SK-N-SH treated with all-trans-retinoic acid at 6 μM for 48 hours (cell line): ENCODE measurements around the gene NDUFS3.

Source experiments
- ATAC-seq: fragments of 200-7000 bp; cut with Tn5 transposase; 3 replicates; pipeline ENCODE4 v1.9.1; 2020; ENCODE audit warnings: mild to moderate bottlenecking, moderate library complexity
- ARNTL ChIP-seq: fragments of 450-650 bp; formaldehyde crosslinking; IDR thresholded peaks from 2 replicates; pipeline ENCODE4 v1.5.0; 2020; ENCODE audit warnings: low read depth, mild to moderate bottlenecking, moderate library complexity, borderline replicate concordance
- CREB5 ChIP-seq: fragments of 250-450 bp; sonication (Bioruptor Pico); IDR thresholded peaks from 2 replicates; pipeline ENCODE4 v1.5.1; 2020; ENCODE audit warnings: low read depth, mild to moderate bottlenecking, moderate library complexity
- CSDC2 ChIP-seq: fragments of 250-450 bp; sonication (Bioruptor Pico); IDR thresholded peaks from 2 replicates; pipeline ENCODE4 v1.5.0; 2020; ENCODE audit warnings: mild to moderate bottlenecking, moderate library complexity
- CSRNP3 ChIP-seq: fragments of 250-450 bp; sonication (Bioruptor Pico); IDR thresholded peaks from 2 replicates; pipeline ENCODE4 v1.5.1; 2021; ENCODE audit warnings: mild to moderate bottlenecking, moderate library complexity
- ESRRG ChIP-seq: fragments of 250-450 bp; sonication (Bioruptor Pico); IDR thresholded peaks from 2 replicates; pipeline ENCODE4 v1.6.1; 2021; ENCODE audit warnings: mild to moderate bottlenecking
- GLIS3 ChIP-seq: fragments of 250-450 bp; sonication (Bioruptor Pico); IDR thresholded peaks from 2 replicates; pipeline ENCODE4 v1.5.0; 2020; ENCODE audit warnings: mild to moderate bottlenecking, moderate library complexity
- ISL1 ChIP-seq: fragments of 250-450 bp; sonication (Bioruptor Pico); IDR thresholded peaks from 2 replicates; pipeline ENCODE4 v2.1.2; 2022; ENCODE audit warnings: mild to moderate bottlenecking, moderate library complexity
- PATZ1 ChIP-seq: fragments of 250-450 bp; sonication (Bioruptor Pico); IDR thresholded peaks from 2 replicates; pipeline ENCODE4 v1.8.0; 2020; ENCODE audit warnings: mild to moderate bottlenecking, moderate library complexity, borderline replicate concordance
- POU6F1 ChIP-seq: fragments of 250-450 bp; sonication (Bioruptor Pico); IDR thresholded peaks from 2 replicates; pipeline ENCODE4 v1.8.0; 2021; ENCODE audit warnings: low read depth, mild to moderate bottlenecking, moderate library complexity, borderline replicate concordance
- PPARA ChIP-seq: fragments of 250-450 bp; sonication (Bioruptor Pico); IDR thresholded peaks from 2 replicates; pipeline ENCODE4 v1.5.0; 2020; ENCODE audit warnings: mild to moderate bottlenecking, borderline replicate concordance
- RARB ChIP-seq: fragments of 250-450 bp; sonication (Bioruptor Pico); IDR thresholded peaks from 2 replicates; pipeline ENCODE4 v1.8.0; 2021; ENCODE audit warnings: mild to moderate bottlenecking, moderate library complexity
- SNAI2 ChIP-seq: fragments of 250-450 bp; sonication (Bioruptor Pico); IDR thresholded peaks from 2 replicates; pipeline ENCODE4 v1.5.0; 2020; ENCODE audit warnings: mild to moderate bottlenecking, moderate library complexity
- TCF4 ChIP-seq: fragments of 250-450 bp; sonication (Bioruptor Pico); IDR thresholded peaks from 2 replicates; pipeline ENCODE4 v1.8.0; 2021; ENCODE audit warnings: mild to moderate bottlenecking, moderate library complexity, borderline replicate concordance
- TSHZ2 ChIP-seq: fragments of 250-450 bp; sonication (Bioruptor Pico); IDR thresholded peaks from 2 replicates; pipeline ENCODE4 v1.5.0; 2020; ENCODE audit warnings: mild to moderate bottlenecking, moderate library complexity
- ZC3H10 ChIP-seq: fragments of 250-450 bp; sonication (Bioruptor Pico); IDR thresholded peaks from 2 replicates; pipeline ENCODE4 v1.5.1; 2021; ENCODE audit warnings: mild to moderate bottlenecking, moderate library complexity
- ZFP3 ChIP-seq: fragments of 250-450 bp; sonication (Bioruptor Pico); IDR thresholded peaks from 2 replicates; pipeline ENCODE4 v1.5.0; 2020; ENCODE audit warnings: mild to moderate bottlenecking, moderate library complexity
- ZFP30 ChIP-seq: fragments of 450-650 bp; formaldehyde crosslinking; IDR thresholded peaks from 2 replicates; pipeline ENCODE4 v1.5.0; 2022; ENCODE audit warnings: mild to moderate bottlenecking, moderate library complexity
- ZNF565 ChIP-seq: fragments of 450-650 bp; formaldehyde crosslinking; conservative IDR thresholded peaks from 2 replicates; pipeline ENCODE4 v1.5.0; 2020; ENCODE audit warnings: low read depth, mild to moderate bottlenecking, moderate library complexity
- ZNF70 ChIP-seq: fragments of 450-650 bp; formaldehyde crosslinking; IDR thresholded peaks from 2 replicates; pipeline ENCODE4 v1.5.0; 2020; ENCODE audit warnings: mild to moderate bottlenecking, moderate library complexity

Gene NDUFS3

GRCh38 chr11:47607380-47607779, 28.5 kb downstream of the NDUFS3 start:
- TF ChIP-seq CREB5 (CRISPR knock-in tag) (no peak), PPARA (no peak), CSDC2 (no peak), POU6F1 (CRISPR knock-in tag) (no peak), TCF4 (no peak; the same call in 1 of the 2 replicates), ZC3H10 (no peak), ZFP30 (CRISPR knock-in tag) (no peak), ZNF565 (CRISPR knock-in tag) (no peak), GLIS3 (CRISPR knock-in tag) (no peak), PATZ1 (CRISPR knock-in tag) (no peak), SNAI2 (no peak), ZFP3 (CRISPR knock-in tag) (no peak), CSRNP3 (CRISPR knock-in tag) (no peak), ZNF70 (no peak), ESRRG (CRISPR knock-in tag) (no peak), RARB (CRISPR knock-in tag) (no peak), ISL1 (CRISPR knock-in tag) (no peak), ARNTL (CRISPR knock-in tag) (no peak), TSHZ2 (CRISPR knock-in tag) (no peak)
- peak; percentile 82 for ATAC-seq

- ATAC-seq: no peak
- TF ChIP-seq ZC3H10 (no peak), GLIS3 (CRISPR knock-in tag) (no peak), TSHZ2 (CRISPR knock-in tag) (no peak), CREB5 (CRISPR knock-in tag) (no peak)
These were observed 30.8 kb downstream of the NDUFS3 start for GRCh38 chr11:47609675-47610074.
